WERI-Rb-1 (cell line): ENCODE measurements around the gene USF1.

Experiments
- DNase-seq: peaks from one replicate; pipeline ENCODE4 v3.0.0-alpha.2; 2020
- H3K27ac ChIP-seq: fragments of 250-450 bp; sonication (Bioruptor Pico); 2 replicates; pipeline ENCODE4 v1.5.1; 2020; ENCODE audit warnings: mild to moderate bottlenecking, moderate library complexity
- H3K27me3 ChIP-seq: fragments of 250-450 bp; sonication (Bioruptor Pico); 2 replicates; pipeline ENCODE4 v1.5.1; 2021; ENCODE audit warnings: mild to moderate bottlenecking, low read depth, moderate library complexity; ENCODE audit not compliant: insufficient read depth, severe bottlenecking
- H3K36me3 ChIP-seq: fragments of 250-450 bp; sonication (Bioruptor Pico); 2 replicates; pipeline ENCODE4 v1.5.1; 2020; ENCODE audit warnings: mild to moderate bottlenecking, moderate library complexity
- H3K4me3 ChIP-seq: 2 replicates; pipeline ENCODE4 v1.5.1; 2011; ENCODE audit warnings: low read depth, mild to moderate bottlenecking, control low read depth, low read length
- H3K9me3 ChIP-seq: fragments of 250-450 bp; sonication (Bioruptor Pico); 2 replicates; pipeline ENCODE4 v1.5.1; 2021; ENCODE audit warnings: mild to moderate bottlenecking, moderate library complexity; ENCODE audit not compliant: severe bottlenecking
- CTCF ChIP-seq: IDR thresholded peaks from 2 replicates; pipeline ENCODE4 v1.5.1; 2011; ENCODE audit warnings: low read depth, mild to moderate bottlenecking, control low read depth, inconsistent platforms, low read length

The USF1 gene

GRCh38 chr1:161085165-161085564, 39.4 kb upstream of the USF1 start:
- Histone ChIP-seq H3K27ac (peak overlapping the region; percentile 56), H3K36me3 (no peaks in the 10 kb centered on the region), H3K27me3 (no peaks in the 10 kb centered on the region), H3K4me3 (no peak overlapping the region), H3K9me3 (no peaks in the 10 kb centered on the region)
- peak; percentile 78 for DNase-seq
- TF ChIP-seq CTCF: no peak

GRCh38 chr1:161084597-161084988, 38.8 kb upstream of the USF1 start:
- no peak overlapping the region for H3K4me3 ChIP-seq
- H3K27ac ChIP-seq: peak overlapping the region; percentile 56
- no peak for DNase-seq
- TF ChIP-seq CTCF: no peak
- H3K36me3 ChIP-seq: no peaks in the 10 kb centered on the region
- H3K27me3 ChIP-seq: no peaks in the 10 kb centered on the region
- H3K9me3 ChIP-seq: no peaks in the 10 kb centered on the region

- Histone ChIP-seq H3K4me3 (no peak overlapping the region), H3K27ac (peak overlapping the region; percentile 6), H3K36me3 (no peaks in the 10 kb centered on the region), H3K9me3 (no peaks in the 10 kb centered on the region), H3K27me3 (no peaks in the 10 kb centered on the region)
- DNase-seq: no peak
- no peak for TF ChIP-seq CTCF
Measured at GRCh38 chr1:161083748-161084596, 38.2 kb upstream of the USF1 start.

- no peaks in the 10 kb centered on the region for H3K27me3 ChIP-seq
- peak; percentile 51 for DNase-seq
- no peak overlapping the region for H3K4me3 ChIP-seq
- H3K9me3 ChIP-seq: no peaks in the 10 kb centered on the region
- H3K36me3 ChIP-seq: no peaks in the 10 kb centered on the region
- TF ChIP-seq CTCF: no peak
- peak overlapping the region; percentile 6 for H3K27ac ChIP-seq
Measured at GRCh38 chr1:161082996-161083747, 37.4 kb upstream of the USF1 start.

GRCh38 chr1:161082483-161082882, 36.7 kb upstream of the USF1 start:
- Histone ChIP-seq H3K27ac (no peak overlapping the region), H3K4me3 (no peak overlapping the region), H3K27me3 (no peaks in the 10 kb centered on the region), H3K36me3 (no peaks in the 10 kb centered on the region), H3K9me3 (no peaks in the 10 kb centered on the region)
- no peak for DNase-seq
- TF ChIP-seq CTCF: no peak
